HL-60 (cell line): Measurements from ENCODE around the gene PCDHGC4.

Experiments used
- CTCF ChIP-seq: IDR thresholded peaks from one replicate; pipeline ENCODE4 v1.5.1; 2011; ENCODE audit warnings: low read length, control low read depth, inconsistent platforms; ENCODE audit not compliant: insufficient read depth
- GABPA ChIP-seq: IDR thresholded peaks from 2 replicates; pipeline ENCODE4 v1.6.1; 2012; ENCODE audit warnings: low read depth
- POLR2AphosphoS5 ChIP-seq: IDR thresholded peaks from 2 replicates; pipeline ENCODE4 v1.6.1; 2012; ENCODE audit warnings: low read depth
- REST ChIP-seq: IDR thresholded peaks from 2 replicates; pipeline ENCODE4 v1.6.1; 2012; ENCODE audit warnings: low read depth; ENCODE audit not compliant: insufficient replicate concordance
- SPI1 ChIP-seq: IDR thresholded peaks from 2 replicates; pipeline ENCODE4 v1.6.1; 2012; ENCODE audit warnings: low read depth, mild to moderate bottlenecking, borderline replicate concordance

DNA sequence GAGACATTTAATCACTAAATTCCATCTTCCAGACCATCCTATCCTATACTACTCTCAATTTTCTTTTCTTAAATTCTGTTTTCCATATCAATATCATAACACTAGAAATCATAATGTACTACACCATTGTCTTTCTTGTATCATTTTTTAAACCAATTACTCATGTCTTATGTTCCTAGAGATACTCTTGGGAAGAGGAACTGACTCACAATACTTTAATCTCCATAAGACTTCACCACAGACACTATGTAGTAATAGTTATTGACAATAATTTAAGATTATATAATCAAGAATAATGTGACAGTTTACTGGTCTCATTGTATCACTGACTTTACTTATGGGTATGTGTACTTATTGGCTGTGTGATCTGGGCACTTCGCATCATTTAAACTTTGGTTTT lies 47.9 kb downstream of the PCDHGC4 start:
- TF ChIP-seq CTCF (no peak), REST (no peak), POLR2AphosphoS5 (no peak), SPI1 (no peak), GABPA (no peak)
